Rectal smooth muscle tissue (tissue), 1 donor: ENCODE data around the gene LHX6.
A peak's percentile ranks its signal among the peaks of the same experiment; 100 is the strongest.

ENCODE experiments used
- H3K27ac ChIP-seq: one replicate; pipeline ENCODE4 v1.7.0; 2013; ENCODE audit warnings: low read depth, low read length, inconsistent platforms
- H3K27me3 ChIP-seq: one replicate; pipeline ENCODE4 v1.7.0; 2013; ENCODE audit warnings: low read length; ENCODE audit not compliant: control insufficient read depth, insufficient read depth
- H3K36me3 ChIP-seq: one replicate; pipeline ENCODE4 v1.7.0; 2013; ENCODE audit warnings: low read length; ENCODE audit not compliant: control insufficient read depth, insufficient read depth
- H3K4me1 ChIP-seq: one replicate; pipeline ENCODE4 v1.7.0; 2013; ENCODE audit warnings: low read length; ENCODE audit not compliant: control insufficient read depth, insufficient read depth
- H3K4me3 ChIP-seq: one replicate; pipeline ENCODE4 v1.7.0; 2013; ENCODE audit warnings: low read length
- H3K9ac ChIP-seq: one replicate; pipeline ENCODE4 v1.7.0; 2013; ENCODE audit warnings: low read length

The LHX6 gene

DNA sequence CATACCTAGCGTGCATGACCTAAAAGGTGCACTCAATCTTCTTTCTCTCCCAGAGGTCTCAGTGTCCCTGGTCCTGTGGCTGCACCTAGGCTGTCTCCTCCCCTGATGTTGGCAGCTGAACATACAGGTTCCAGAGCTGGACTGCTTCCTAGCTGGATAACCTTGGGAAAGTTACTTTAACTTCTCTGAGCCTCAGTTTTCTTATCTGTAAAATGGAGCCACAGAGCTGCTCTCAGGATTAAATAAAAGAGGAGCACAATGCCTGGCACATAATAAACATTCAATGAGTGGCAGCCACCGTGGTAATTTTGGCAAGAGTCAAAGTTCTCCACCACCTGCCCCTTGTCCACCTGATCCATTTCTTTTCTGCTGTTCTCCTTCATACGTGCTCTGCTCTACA, 55.1 kb downstream of the LHX6 start:
- H3K36me3 ChIP-seq = no peaks in the 10 kb centered on the region
- H3K4me3 ChIP-seq = no peak overlapping the region
- H3K27ac ChIP-seq = no peak overlapping the region
- H3K4me1 ChIP-seq = no peaks in the 10 kb centered on the region
- no peak overlapping the region for H3K9ac ChIP-seq
- H3K27me3 ChIP-seq = no peaks in the 10 kb centered on the region

DNA sequence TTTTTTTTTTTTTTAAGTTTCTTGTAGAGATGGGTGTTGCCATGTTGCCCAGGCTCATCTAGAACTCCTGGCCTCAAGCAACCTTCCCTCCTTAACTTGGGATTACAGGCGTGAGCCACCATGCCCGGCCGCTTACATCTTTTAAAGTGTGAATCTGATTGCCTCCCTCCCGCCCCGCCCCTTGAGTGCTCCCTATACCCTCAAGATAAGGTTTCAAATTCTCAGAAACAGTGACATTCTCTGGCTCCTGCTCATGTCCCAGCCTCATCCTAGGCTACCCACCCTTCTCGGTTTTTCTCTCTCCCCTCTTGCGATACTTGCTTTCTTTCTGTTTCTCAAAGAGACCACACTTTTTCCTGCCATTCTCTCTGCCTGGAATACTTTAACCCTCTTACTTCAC, 56.6 kb downstream of the LHX6 start:
- no peaks in the 10 kb centered on the region for H3K27me3 ChIP-seq
- H3K9ac ChIP-seq = no peak overlapping the region
- no peaks in the 10 kb centered on the region for H3K36me3 ChIP-seq
- no peak overlapping the region for H3K27ac ChIP-seq
- no peaks in the 10 kb centered on the region for H3K4me1 ChIP-seq
- H3K4me3 ChIP-seq = no peak overlapping the region

DNA sequence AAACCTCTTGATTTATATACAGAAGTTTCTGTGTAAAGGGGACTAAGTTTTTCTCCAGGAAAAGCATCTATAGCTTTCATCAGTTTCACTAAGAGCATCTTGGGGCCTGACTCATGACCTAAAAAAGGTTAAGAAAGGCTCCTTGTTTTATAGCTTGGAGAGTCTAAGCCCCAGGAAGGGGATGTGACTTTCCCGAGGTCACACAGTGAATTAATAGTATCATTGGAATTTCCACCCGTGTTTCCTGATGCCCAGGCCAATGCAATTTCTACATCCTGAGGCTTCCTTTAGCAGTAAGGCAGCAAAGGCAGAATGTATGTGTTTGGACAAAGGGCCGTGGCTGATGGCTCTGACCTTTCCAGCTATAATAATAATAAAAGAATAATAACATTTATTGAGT, 60.4 kb downstream of the LHX6 start:
- no peaks in the 10 kb centered on the region for H3K27me3 ChIP-seq
- no peaks in the 10 kb centered on the region for H3K36me3 ChIP-seq
- H3K27ac ChIP-seq = no peak overlapping the region
- no peak overlapping the region for H3K4me3 ChIP-seq
- H3K9ac ChIP-seq = no peak overlapping the region
- H3K4me1 ChIP-seq = peaks cover 10% of the 10 kb centered on the region

DNA sequence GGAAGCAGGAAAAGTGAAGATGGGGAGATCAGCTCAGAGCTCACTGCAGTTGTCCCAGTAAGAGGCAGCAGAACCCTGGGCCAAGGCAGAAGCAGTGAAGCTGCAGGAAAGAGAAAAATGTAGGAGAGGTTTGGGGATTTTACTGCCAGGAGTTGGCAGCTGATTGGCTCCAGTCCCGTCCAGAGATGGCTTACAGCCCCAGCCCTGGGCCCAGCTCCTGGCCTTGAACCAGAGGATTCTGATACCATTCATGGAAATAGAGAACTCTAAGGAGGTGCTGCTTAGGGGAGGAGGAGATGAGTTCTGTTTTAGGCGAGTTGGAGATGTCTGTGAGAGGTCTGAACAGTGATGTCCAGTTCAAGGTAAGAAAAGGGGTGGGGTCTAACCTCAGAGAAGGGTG, 64.5 kb downstream of the LHX6 start:
- no peak overlapping the region for H3K9ac ChIP-seq
- H3K4me3 ChIP-seq = peak overlapping the region; percentile 29

DNA sequence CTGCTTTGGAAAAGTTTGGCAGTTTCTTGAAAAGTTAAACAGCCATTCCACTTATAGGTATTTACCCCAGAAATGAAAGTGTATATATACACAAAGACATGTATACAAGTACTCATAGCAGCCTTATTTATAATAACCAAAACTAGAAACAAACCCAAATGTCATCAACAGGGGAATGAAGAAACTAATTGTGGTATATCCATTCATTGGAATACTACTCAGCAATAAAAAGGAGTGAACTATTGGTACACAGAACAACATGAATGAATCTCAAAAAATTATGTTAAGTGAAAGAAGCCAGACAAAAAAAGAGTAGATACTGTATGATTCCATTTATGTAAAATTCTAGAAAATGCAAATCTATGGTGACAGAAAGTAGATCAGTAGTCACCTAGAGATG, 66.3 kb downstream of the LHX6 start:
- no peaks in the 10 kb centered on the region for H3K36me3 ChIP-seq
- H3K27me3 ChIP-seq = no peaks in the 10 kb centered on the region
- H3K9ac ChIP-seq = no peak overlapping the region
- no peak overlapping the region for H3K4me3 ChIP-seq
- H3K27ac ChIP-seq = peak overlapping the region; percentile 17
- H3K4me1 ChIP-seq = peaks cover 24% of the 10 kb centered on the region

More for the DNA sequence above, 64.5 kb downstream of the LHX6 start:
- Histone ChIP-seq H3K27me3 (no peaks in the 10 kb centered on the region), H3K36me3 (no peaks in the 10 kb centered on the region), H3K4me1 (peaks cover 13% of the 10 kb centered on the region), H3K27ac (peak overlapping the region; percentile 84)

DNA sequence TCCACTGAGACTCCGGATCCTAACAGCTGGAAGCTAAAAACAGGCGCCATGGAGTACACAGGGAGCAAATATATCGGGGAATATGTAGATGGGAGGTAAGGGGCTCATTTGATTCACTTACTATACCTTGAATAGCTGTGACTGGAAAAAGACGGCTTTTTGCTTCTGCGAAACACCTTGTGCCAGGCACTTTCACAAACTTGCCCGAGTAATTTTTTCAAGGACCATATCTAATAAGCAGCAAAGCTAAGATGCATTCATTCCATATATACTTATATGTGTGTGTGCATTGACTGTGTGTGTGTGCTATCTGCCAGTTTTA, 68.9 kb downstream of the LHX6 start:
- Histone ChIP-seq H3K4me1 (peaks cover 26% of the 10 kb centered on the region), H3K4me3 (peak overlapping the region; percentile 55), H3K27ac (no peak overlapping the region), H3K9ac (no peak overlapping the region), H3K36me3 (no peaks in the 10 kb centered on the region), H3K27me3 (no peaks in the 10 kb centered on the region)

DNA sequence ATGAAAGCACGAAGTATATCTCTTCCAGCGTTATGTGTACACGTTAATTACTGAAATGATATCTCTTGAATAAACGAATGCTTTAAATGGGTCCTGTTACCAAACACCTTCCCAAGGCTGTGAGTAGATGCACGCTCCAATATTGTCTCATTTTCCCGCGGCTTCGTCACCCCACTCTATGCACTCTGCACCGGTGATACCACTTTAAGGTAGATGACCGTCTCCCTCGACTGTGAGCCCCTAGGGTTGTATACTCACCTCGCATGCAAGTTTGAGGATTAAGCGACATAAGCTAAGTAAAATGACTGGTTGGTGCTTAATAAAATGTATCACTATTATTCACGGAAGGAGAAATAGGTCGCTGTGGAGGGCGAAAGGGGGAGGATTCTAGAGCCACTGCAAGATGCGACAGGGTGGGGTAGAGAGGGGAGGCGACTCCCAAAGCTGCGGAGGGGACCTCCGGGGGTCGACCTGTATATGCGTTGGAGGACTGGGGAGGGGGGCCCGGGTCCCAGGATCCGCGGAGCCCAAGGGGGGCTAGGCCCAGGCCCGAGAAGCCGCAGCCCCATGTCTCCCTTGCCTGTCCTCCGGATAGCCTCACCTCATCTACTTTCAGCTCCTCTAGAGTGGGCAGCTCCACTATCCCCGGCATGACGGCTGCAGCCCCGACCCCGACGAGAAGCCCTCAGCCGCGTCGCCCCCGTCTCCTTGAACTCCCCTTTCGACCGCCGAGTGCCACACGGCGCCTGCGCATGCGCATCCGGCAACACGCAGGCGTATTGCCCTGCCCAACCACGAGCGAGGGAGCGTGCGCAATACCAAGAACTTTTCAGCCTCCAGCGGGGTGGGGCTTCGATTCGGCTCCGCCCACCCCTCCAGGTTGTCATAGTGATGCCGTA, 69.5 kb downstream of the LHX6 start, which contains the start of the genes MORN5 and NDUFA8:
TSS of gene MORN5 (plus strand) at position 883 of the 899 bp plus-strand sequence. CDS start 65 bp downstream, outside the sequence.
TSS of gene NDUFA8 (minus strand) at position 754 of the 899 bp plus-strand sequence. CDS start at position 652, 102 bp downstream.
- Histone ChIP-seq H3K27me3 (no peaks in the 10 kb centered on the region), H3K4me1 (peaks cover 24% of the 10 kb centered on the region), H3K27ac (peak within 1 kb of the TSS; percentile 87), H3K9ac (peak within 1 kb of the TSS; percentile 77), H3K36me3 (no peaks in the 10 kb centered on the region), H3K4me3 (peak within 1 kb of the TSS; percentile 78)

DNA sequence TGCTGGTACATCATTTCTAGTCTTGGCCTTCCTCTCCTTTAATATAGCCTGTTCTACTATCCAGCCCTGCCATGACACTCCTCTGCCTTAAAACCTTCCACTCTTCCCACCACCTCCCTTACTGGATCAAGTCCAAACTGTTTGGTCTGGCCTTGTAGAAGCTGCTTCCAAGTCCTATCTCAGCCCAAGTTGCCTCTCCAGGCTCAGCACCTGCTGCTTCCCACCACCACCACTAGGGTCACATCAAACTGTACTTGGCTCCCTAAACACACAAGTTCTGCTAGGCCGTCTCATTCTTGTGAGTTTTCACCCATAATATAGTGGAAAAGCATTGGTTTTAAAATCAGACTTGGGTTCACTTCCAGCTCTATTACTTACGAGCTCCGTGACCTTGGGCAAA, 70.6 kb downstream of the LHX6 start:
- Histone ChIP-seq H3K9ac (no peak overlapping the region), H3K36me3 (no peaks in the 10 kb centered on the region), H3K4me3 (no peak overlapping the region), H3K27me3 (no peaks in the 10 kb centered on the region), H3K4me1 (peaks cover 16% of the 10 kb centered on the region), H3K27ac (no peak overlapping the region)

DNA sequence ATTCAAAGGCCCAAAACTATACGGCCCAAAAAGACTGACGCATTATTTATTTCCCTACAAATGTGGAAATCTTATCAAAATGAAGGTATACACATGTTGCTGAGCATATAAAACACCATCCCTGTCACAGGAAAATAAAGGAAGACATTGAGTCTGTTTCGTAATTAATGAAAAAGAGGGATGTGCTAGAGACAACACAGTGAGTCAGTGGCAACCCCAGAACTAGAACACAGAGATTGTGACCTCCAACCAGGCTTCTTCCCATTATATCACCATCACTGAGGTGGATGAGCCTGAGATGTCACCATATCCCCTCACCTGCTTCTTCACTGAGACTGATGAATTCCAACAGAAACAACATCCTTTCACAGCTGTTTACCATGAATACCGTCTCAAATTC, 73.0 kb downstream of the LHX6 start:
- Histone ChIP-seq H3K27me3 (no peaks in the 10 kb centered on the region), H3K27ac (no peak overlapping the region), H3K4me3 (no peak overlapping the region), H3K9ac (no peak overlapping the region), H3K36me3 (peaks cover 3% of the 10 kb centered on the region), H3K4me1 (peaks cover 14% of the 10 kb centered on the region)
